IPS DF 6.9 (cell line): Measurements from ENCODE around the gene ERMP1.

Experiments
- DNase-seq: peaks from one replicate; pipeline ENCODE4 v3.0.0-alpha.2; 2013; ENCODE audit warnings: low read depth, low spot score
- H3K27ac ChIP-seq: one replicate; pipeline ENCODE4 v1.5.1; 2013; ENCODE audit warnings: low read length, control low read depth
- H3K27me3 ChIP-seq: 2 replicates; pipeline ENCODE4 v1.6.1; 2013; ENCODE audit warnings: mild to moderate bottlenecking, low read length; ENCODE audit not compliant: control insufficient read depth, insufficient read depth
- H3K36me3 ChIP-seq: 2 replicates; pipeline ENCODE4 v1.6.1; 2013; ENCODE audit warnings: low read length; ENCODE audit not compliant: control insufficient read depth, insufficient read depth
- H3K4me1 ChIP-seq: 2 replicates; pipeline ENCODE4 v1.6.1; 2013; ENCODE audit warnings: low read length; ENCODE audit not compliant: control insufficient read depth, insufficient read depth
- H3K4me3 ChIP-seq: 2 replicates; pipeline ENCODE4 v1.5.1; 2013; ENCODE audit warnings: mild to moderate bottlenecking, low read length
- H3K9me3 ChIP-seq: 2 replicates; pipeline ENCODE4 v1.6.1; 2013; ENCODE audit warnings: low read length, inconsistent platforms; ENCODE audit not compliant: control insufficient read depth, insufficient read depth
- WGBS: extraction: QIAGEN DNeasy Blood & Tissue Kit; methylation state at CpG from one replicate; pipeline ENCODE4 v1.1.7; 2013; ENCODE audit warnings: mixed read lengths, missing lambda C conversion rate; ENCODE audit not compliant: insufficient read length, insufficient coverage; 5-methylcytosine and 5-hydroxymethylcytosine counted together

Gene ERMP1

GRCh38 chr9:5799314-5799713, 33.6 kb downstream of the ERMP1 start:
- WGBS, result no CpG with 5 or more reads among the region's 5 CpGs
- no peak overlapping the region for H3K27ac ChIP-seq
- H3K9me3 ChIP-seq, result no peaks in the 10 kb centered on the region
- H3K36me3 ChIP-seq, result no peaks in the 10 kb centered on the region
- DNase-seq, result no peak
- H3K27me3 ChIP-seq, result no peaks in the 10 kb centered on the region
- H3K4me3 ChIP-seq, result no peak overlapping the region
- no peaks in the 10 kb centered on the region for H3K4me1 ChIP-seq

- no peak for DNase-seq
- Histone ChIP-seq H3K36me3 (no peaks in the 10 kb centered on the region), H3K27me3 (no peaks in the 10 kb centered on the region), H3K27ac (no peak overlapping the region), H3K9me3 (no peaks in the 10 kb centered on the region), H3K4me3 (no peak overlapping the region), H3K4me1 (no peaks in the 10 kb centered on the region)
- WGBS, result no CpG with 5 or more reads among the region's 2 CpGs
These were observed 34.3 kb downstream of the ERMP1 start for GRCh38 chr9:5798581-5798980.

- no peaks in the 10 kb centered on the region for H3K4me1 ChIP-seq
- no peak overlapping the region for H3K27ac ChIP-seq
- no peak overlapping the region for H3K4me3 ChIP-seq
- WGBS, result no CpG with 5 or more reads among the region's 2 CpGs
- no peaks in the 10 kb centered on the region for H3K27me3 ChIP-seq
- no peaks in the 10 kb centered on the region for H3K9me3 ChIP-seq
- no peak for DNase-seq
- no peaks in the 10 kb centered on the region for H3K36me3 ChIP-seq
These were observed 36.6 kb downstream of the ERMP1 start for GRCh38 chr9:5796298-5796697.

- H3K4me1 ChIP-seq, result no peaks in the 10 kb centered on the region
- H3K36me3 ChIP-seq, result no peaks in the 10 kb centered on the region
- no peak for DNase-seq
- no CpG with 5 or more reads among the region's 1 CpG for WGBS
- H3K9me3 ChIP-seq, result no peaks in the 10 kb centered on the region
- H3K27ac ChIP-seq, result no peak overlapping the region
- H3K27me3 ChIP-seq, result no peaks in the 10 kb centered on the region
- H3K4me3 ChIP-seq, result no peak overlapping the region
These were observed 39.1 kb downstream of the ERMP1 start for GRCh38 chr9:5793812-5794211.

- Histone ChIP-seq H3K4me1 (no peaks in the 10 kb centered on the region), H3K27me3 (no peaks in the 10 kb centered on the region)
- WGBS, result no CpG with 5 or more reads among the region's 3 CpGs
These were observed 41.0 kb downstream of the ERMP1 start for GRCh38 chr9:5791870-5792269.

GRCh38 chr9:5790923-5791322, 42.0 kb downstream of the ERMP1 start:
- no peak overlapping the region for H3K4me3 ChIP-seq
- no CpG with 5 or more reads among the region's 1 CpG for WGBS
- no peaks in the 10 kb centered on the region for H3K27me3 ChIP-seq
- no peaks in the 10 kb centered on the region for H3K9me3 ChIP-seq
- DNase-seq, result no peak
- no peaks in the 10 kb centered on the region for H3K4me1 ChIP-seq
- no peak overlapping the region for H3K27ac ChIP-seq
- 0 out of 2 replicates have a peak, but pooled peaks cover 4% of the 10 kb centered on the region for H3K36me3 ChIP-seq

More at GRCh38 chr9:5791870-5792269, 41.0 kb downstream of the ERMP1 start:
- H3K36me3 ChIP-seq, result no peaks in the 10 kb centered on the region
- H3K27ac ChIP-seq, result no peak overlapping the region
- no peak for DNase-seq
- no peaks in the 10 kb centered on the region for H3K9me3 ChIP-seq
- H3K4me3 ChIP-seq, result no peak overlapping the region

GRCh38 chr9:5789489-5789888, 43.4 kb downstream of the ERMP1 start:
- WGBS, result no CpG with 5 or more reads among the region's 5 CpGs
- no peaks in the 10 kb centered on the region for H3K27me3 ChIP-seq
- no peak for DNase-seq
- 0 out of 2 replicates have a peak, but pooled peaks cover 4% of the 10 kb centered on the region for H3K36me3 ChIP-seq
- H3K4me3 ChIP-seq, result no peak overlapping the region
- no peak overlapping the region for H3K27ac ChIP-seq
- H3K9me3 ChIP-seq, result no peaks in the 10 kb centered on the region
- H3K4me1 ChIP-seq, result no peaks in the 10 kb centered on the region

GRCh38 chr9:5787759-5788302, 45.1 kb downstream of the ERMP1 start:
- DNase-seq, result no peak
- H3K9me3 ChIP-seq, result no peaks in the 10 kb centered on the region
- no CpG with 5 or more reads among the region's 2 CpGs for WGBS
- H3K4me3 ChIP-seq, result no peak overlapping the region
- H3K4me1 ChIP-seq, result no peaks in the 10 kb centered on the region
- no peak overlapping the region for H3K27ac ChIP-seq
- 0 out of 2 replicates have a peak, but pooled peaks cover 4% of the 10 kb centered on the region for H3K36me3 ChIP-seq
- H3K27me3 ChIP-seq, result no peaks in the 10 kb centered on the region

GRCh38 chr9:5787220-5787619, 45.7 kb downstream of the ERMP1 start:
- WGBS, result no CpG with 5 or more reads among the region's 2 CpGs
- no peak overlapping the region for H3K4me3 ChIP-seq
- H3K27me3 ChIP-seq, result no peaks in the 10 kb centered on the region
- 0 out of 2 replicates have a peak, but pooled peaks cover 4% of the 10 kb centered on the region for H3K36me3 ChIP-seq
- DNase-seq, result no peak
- no peaks in the 10 kb centered on the region for H3K9me3 ChIP-seq
- H3K4me1 ChIP-seq, result no peaks in the 10 kb centered on the region
- no peak overlapping the region for H3K27ac ChIP-seq

GRCh38 chr9:5786370-5787127, 46.4 kb downstream of the ERMP1 start:
- H3K4me3 ChIP-seq, result no peak overlapping the region

More at GRCh38 chr9:5786370-5787127, 46.4 kb downstream of the ERMP1 start:
- Histone ChIP-seq H3K36me3 (0 out of 2 replicates have a peak, but pooled peaks cover 4% of the 10 kb centered on the region), H3K4me1 (no peaks in the 10 kb centered on the region), H3K9me3 (no peaks in the 10 kb centered on the region), H3K27ac (no peak overlapping the region), H3K27me3 (no peaks in the 10 kb centered on the region)
- no CpG with 5 or more reads among the region's 6 CpGs for WGBS
- DNase-seq, result no peak
